Measurements from ENCODE around the gene MFGE8.

Gene MFGE8

DNA sequence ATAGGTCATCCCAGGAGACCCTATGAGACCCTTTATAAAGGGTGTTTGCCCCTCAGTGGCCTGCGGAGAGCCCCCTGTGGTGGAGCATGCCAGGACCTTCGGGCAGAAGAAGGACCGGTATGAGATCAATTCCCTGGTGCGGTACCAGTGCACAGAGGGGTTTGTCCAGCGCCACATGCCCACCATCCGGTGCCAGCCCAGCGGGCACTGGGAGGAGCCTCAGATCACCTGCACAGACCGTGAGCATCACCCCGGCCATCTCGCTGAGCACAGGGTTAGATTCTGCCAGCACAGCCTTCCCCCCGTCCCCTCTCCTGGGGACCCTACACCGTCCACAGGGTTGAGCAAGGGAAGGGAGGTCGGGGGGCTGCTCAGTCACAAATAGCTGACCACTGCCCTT is 39.4 kb downstream of the MFGE8 start:
- no peak for DNase-seq (ENCODE audit: low read depth, low spot score)

DNA sequence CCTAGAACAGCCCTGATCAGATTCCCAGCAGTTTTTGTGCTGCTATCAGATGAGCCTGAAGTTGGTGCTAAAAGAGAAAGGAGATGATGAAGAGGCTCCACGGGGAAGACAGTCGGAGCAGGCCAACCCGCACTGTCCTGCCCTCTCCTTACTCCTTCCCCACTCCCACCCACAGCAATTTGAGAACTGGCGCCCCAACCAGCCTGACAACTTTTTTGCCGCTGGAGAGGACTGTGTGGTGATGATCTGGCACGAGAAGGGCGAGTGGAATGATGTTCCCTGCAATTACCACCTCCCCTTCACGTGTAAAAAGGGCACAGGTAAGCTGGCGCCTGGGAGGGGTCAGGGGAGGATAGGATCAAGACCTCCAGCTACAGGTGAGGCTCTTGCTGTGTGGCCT is 40.5 kb downstream of the MFGE8 start:
- DNase-seq (ENCODE audit: low read depth, low spot score) = no peak

- DNase-seq (ENCODE audit: low read depth, low spot score) = no peak
These were observed 41.1 kb downstream of the MFGE8 start for GRCh38 chr15:88872106-88872505.

DNA sequence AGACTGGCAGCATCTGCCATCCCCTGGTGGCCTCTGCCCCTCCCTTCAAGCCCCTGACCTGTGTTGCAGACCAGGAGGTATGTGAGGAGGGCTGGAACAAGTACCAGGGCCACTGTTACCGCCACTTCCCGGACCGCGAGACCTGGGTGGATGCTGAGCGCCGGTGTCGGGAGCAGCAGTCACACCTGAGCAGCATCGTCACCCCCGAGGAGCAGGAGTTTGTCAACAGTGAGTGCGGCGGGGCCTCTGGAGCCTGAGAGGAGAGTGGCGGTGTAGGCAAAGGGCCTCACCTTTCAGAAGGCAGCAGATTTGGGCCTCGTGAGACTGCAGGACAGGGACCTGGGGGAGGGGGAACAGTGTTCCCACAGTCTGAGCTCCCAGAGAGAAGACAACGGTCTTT is 41.9 kb downstream of the MFGE8 start:
- no peak for DNase-seq (ENCODE audit: low read depth, low spot score)

DNA sequence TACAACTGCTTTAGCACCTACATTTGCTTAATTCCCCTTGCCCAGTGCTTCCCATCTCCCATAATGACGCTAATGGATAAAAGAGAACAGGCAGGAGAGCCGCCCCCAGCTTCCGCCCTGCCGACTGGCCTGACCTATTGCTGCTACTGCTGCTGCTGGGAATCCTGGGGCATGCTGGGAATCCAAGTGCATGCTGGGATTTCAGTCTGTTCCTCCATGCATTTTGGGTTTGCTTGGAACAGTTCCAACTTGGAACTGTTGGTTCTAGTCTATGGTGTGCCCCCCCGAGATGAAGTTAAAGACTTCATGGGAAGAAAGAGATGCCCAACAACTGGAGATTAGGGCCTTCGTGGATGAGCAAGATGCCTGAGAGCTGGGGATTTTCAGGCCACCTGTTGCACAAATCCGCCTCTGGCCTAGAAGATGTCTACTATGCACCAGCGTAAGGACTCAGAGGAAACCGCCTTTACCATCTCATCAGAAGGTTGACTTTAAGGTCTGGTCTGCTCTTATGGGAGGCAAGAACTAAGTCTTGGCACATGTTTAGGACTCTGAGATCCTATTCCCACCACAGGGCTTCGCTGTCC is 46.8 kb downstream of the MFGE8 start:
- no peak for DNase-seq (ENCODE audit: low read depth, low spot score)

DNA sequence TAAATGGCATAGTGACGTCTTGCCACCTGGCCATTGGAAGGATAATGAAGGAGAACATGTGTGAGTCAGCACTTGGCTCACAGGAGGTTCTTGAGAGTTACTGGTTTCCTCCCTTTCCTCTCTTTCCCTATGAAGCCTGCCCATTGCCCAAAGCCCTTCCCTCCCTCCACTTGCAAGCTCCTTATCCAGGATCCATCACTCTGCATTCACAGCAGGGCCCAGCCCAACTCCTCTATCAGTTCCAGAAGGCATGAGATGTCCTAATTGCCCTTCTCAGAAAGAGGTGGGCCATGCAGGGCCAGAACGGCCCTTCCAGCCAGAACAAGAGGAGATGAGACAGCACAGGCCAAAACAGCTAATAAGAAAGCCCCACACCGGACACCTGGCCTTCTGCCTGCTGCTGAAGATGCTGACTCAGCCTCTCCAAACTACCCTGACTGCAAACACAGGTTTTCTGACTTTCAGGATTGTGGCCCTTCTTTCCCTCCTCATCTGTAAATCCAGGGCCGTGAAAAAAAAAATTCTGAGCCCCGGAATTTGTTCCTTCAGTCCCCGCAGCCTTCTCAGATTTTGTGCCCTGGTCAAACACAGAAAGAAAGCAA is 47.6 kb downstream of the MFGE8 start:
- DNase-seq (ENCODE audit: low read depth, low spot score) = no peak

- DNase-seq (ENCODE audit: low read depth, low spot score) = no peak
These were observed 48.2 kb downstream of the MFGE8 start for GRCh38 chr15:88864861-88865497.

GRCh38 chr15:88863412-88863811 is 49.8 kb downstream of the MFGE8 start:
- no peak for DNase-seq (ENCODE audit: low read depth, low spot score)

DNA sequence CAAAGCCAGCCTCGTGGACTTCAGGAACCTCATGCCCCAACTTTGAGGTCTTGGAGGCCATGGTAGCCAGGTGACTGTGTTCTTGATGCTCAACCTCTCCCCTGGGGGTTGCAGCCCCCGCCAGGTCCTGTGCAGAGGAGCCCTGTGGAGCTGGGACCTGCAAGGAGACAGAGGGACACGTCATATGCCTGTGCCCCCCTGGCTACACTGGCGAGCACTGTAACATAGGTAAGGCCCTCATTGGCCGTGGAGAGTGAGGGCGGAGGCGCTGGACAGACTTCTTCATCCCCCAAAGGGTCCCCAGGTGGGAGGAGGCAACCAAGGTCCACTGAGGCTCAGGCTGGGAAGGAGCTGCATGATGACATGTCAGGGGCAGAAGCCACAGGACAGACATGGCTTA is 53.0 kb downstream of the MFGE8 start:
- no peak for DNase-seq (ENCODE audit: low read depth, low spot score)

DNA sequence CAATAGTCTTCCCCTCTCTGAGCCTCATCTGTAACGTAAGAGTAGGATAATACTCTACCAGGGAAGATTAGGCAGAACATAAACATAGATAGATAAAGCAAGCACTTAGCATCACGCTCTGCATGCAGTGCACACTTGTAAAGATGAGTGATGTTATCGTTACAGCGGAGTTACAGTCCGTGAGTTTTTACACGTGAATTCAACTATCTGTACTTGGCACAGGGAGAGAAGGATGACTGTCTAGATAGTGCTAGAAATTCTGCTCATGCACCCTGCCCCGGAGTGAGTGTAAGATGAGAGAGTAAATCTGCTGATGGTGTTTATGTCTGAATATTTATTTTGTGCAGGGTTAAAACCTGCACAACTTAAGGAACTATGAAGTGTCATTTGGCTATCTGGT is 53.6 kb downstream of the MFGE8 start:
- DNase-seq (ENCODE audit: low read depth, low spot score) = no peak

GRCh38 chr15:88858934-88859333 is 54.2 kb downstream of the MFGE8 start:
- no peak for DNase-seq (ENCODE audit: low read depth, low spot score)

DNA sequence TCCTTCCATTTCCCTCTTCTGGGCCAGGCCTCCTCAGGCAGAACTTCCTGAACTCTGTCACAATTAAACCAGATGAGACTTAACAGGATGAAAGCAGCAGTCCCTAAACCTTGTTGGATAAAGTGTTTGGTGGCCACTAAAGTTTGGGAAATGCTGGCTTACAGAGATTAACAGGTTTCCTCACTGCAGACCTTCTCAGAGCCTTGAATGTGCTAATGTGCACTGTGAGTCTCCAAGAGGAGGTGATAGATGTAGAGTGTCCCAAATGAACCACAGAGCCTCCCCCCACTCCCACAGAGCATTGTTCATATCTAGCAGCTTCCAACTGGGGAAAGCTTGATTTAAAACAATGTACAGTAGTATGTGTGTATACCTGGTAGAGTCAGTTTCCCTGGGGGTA is 60.7 kb downstream of the MFGE8 start:
- DNase-seq (ENCODE audit: low read depth, low spot score) = no peak

DNA sequence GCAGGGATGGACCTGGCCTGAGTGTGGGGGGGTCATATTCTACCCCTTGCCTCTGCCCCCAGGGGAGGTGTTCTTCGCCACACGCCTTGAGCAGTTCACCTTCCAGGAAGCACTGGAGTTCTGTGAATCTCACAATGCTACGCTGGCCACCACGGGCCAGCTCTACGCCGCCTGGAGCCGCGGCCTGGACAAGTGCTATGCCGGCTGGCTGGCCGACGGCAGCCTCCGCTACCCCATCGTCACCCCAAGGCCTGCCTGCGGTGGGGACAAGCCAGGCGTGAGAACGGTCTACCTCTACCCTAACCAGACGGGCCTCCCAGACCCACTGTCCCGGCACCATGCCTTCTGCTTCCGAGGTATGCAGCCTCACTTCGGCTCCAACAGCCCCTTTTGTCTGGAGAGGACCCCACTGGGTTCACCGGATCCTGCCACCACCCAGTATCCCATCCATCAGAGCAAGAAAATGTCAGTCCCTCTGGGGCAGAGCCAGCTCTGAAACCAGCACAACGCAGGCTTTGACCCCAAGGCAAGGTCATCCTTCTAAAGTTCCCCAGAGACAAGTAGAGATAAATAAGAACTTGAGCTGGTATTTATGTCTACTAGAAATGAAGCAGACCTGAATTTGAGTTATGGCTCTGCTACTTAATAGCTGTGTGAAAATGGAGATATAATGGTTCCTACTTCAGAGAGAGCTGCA is 63.7 kb downstream of the MFGE8 start:
- DNase-seq (ENCODE audit: low read depth, low spot score) = no peak
